IPS-NIHi11 (cell line): ENCODE results near the gene RNF213.
"Not testable (repeated sequence)": the region's sequence is repeated elsewhere in the genome, so short reads cannot be mapped to it uniquely, and the experiment has no call there.

Experiments used
- DNase-seq: peaks from one replicate; pipeline ENCODE4 v3.0.0; 2012; ENCODE audit warnings: mixed read lengths, low spot score

RNF213 gene

GRCh38 chr17:80394629-80395216 lies 134.1 kb downstream of the RNF213 start:
- no peak for DNase-seq

GRCh38 chr17:80395402-80396151 lies 134.9 kb downstream of the RNF213 start:
- DNase-seq = peak; percentile 58

DNA sequence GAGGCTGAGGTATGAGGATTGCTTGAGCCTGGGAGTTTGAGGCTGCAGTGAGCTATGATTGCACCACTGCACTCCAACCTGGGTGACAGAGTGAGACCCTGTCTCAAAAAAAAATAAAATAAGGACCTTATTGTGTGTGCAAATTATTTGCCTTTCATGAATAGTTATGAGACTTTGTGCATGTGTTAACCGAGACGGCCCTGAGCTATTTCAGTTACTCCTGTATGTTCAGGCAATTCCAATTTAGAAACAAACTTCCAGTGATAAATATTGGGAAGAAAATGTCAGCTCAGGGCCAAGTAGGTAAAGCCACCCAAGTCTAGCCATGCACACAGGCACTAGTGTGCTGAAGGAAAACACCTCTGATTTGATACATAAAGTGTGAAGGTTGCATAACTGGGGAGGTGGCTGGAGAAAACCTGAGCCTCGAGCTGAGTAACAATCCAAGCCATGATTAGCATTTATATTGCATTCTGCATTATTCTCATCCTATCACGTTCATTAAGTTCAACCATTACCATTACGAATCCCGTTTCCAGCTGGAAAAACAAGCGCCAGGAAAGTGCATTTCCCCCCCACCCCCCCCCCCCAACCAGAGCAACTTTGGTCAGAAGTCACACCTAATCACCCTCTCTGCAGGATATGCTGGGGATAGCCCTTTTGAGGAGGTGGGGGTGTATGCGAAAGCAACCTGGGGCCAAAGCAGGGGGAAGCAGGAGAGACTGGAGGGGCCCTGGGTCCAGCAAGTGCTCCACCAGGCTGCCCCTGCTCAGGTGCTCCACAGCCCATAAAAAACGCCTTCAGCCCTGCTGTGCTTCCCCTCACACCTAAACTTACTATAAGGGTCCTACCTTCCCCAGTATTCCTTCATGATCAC lies 135.7 kb downstream of the RNF213 start:
- DNase-seq = no peak

- DNase-seq = no peak
Observed at GRCh38 chr17:80397034-80397387, 136.4 kb downstream of the RNF213 start.

GRCh38 chr17:80397686-80398085 lies 137.0 kb downstream of the RNF213 start:
- no peak for DNase-seq

GRCh38 chr17:80401086-80401485 lies 140.4 kb downstream of the RNF213 start:
- DNase-seq = not testable (repeated sequence)

DNA sequence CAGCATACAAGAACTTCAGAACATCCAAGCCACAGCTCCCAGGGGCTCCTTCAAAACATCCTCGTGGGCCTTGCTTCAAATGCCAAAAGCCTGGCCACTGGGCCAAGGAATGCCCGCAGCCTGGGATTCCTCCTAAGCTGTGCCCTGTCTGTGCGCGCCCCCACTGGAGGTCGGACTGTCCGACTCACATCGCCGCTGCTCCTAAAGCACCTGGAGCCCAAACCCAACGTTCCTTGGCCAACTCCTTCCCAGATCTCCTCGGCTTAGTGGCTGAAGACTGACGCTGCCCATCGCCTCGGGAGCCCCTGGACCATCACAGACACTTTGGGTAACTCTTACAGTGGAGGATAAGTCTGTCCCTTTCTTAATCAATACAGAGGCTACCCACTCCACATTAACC lies 141.4 kb downstream of the RNF213 start:
- DNase-seq = not testable (repeated sequence)

- DNase-seq = no peak
Observed at GRCh38 chr17:80402959-80403358, 142.3 kb downstream of the RNF213 start.

DNA sequence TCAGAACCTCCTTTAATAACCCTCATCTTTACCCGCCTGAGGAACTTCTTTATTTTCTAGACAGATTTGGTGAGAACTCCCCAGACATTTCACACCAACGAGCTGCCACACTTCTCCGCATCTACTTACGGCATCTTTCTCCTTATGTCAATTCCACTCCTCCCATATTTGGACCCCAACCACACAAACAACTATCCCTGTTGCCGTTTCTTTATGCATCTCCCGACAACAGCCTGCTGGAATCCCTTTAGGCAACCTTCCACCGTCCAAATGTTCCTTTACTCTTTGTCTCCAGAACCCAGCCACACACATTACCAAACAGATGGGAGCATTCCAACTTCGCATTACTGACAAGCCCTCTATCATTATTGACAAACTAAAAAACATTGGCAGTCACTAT lies 145.5 kb downstream of the RNF213 start:
- no peak for DNase-seq

GRCh38 chr17:80407917-80408316 lies 147.3 kb downstream of the RNF213 start:
- not testable (repeated sequence) for DNase-seq

GRCh38 chr17:80408872-80409271 lies 148.2 kb downstream of the RNF213 start:
- DNase-seq = no peak

- DNase-seq = no peak
Observed at GRCh38 chr17:80409626-80410025, 149.0 kb downstream of the RNF213 start.

DNA sequence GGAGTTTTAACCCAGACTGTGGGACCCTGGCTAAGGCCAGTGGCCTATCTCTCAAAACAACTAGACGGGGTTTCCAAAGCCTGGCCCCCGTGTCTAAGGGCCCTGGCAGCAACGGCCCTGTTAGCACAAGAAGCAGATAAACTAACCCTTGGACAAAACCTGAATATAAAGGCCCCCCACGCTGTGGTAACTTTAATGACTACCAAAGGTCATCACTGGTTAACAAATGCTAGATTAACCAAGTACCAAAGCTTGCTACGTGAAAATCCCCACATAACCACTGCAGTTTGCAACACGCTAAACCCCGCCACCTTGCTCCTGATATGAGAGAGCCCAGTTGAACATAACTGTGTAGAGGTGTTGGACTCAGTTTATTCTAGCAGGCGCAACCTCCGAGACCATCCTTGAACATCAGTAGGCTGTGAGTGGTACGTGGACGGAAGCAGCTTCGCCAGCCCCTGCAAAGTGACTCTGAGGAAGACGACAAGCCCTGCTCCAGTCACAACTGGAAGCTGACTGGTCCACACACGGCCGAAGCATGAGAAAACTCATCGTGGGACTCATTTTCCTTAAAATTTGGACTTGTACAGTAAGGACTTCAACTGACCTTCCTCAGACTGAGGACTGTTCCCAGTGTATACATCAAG lies 149.9 kb downstream of the RNF213 start:
- DNase-seq = not testable (repeated sequence)

GRCh38 chr17:80413771-80414507 lies 153.3 kb downstream of the RNF213 start:
- no peak for DNase-seq

DNA sequence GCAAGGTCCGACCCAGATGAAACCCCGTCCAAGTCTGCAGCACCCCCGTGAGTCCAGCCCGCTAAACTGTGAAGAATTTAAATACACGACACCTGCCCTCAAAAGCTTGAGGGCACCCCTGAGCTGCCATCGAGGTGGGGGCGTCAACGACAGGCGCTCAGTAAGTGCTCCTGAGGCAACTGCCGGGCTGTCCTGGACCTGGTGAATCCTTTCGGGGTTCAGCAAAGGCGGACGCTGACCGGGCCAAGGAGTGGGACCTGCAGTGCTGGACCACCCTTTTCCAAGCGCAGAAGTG lies 153.8 kb downstream of the RNF213 start:
- DNase-seq = no peak

DNA sequence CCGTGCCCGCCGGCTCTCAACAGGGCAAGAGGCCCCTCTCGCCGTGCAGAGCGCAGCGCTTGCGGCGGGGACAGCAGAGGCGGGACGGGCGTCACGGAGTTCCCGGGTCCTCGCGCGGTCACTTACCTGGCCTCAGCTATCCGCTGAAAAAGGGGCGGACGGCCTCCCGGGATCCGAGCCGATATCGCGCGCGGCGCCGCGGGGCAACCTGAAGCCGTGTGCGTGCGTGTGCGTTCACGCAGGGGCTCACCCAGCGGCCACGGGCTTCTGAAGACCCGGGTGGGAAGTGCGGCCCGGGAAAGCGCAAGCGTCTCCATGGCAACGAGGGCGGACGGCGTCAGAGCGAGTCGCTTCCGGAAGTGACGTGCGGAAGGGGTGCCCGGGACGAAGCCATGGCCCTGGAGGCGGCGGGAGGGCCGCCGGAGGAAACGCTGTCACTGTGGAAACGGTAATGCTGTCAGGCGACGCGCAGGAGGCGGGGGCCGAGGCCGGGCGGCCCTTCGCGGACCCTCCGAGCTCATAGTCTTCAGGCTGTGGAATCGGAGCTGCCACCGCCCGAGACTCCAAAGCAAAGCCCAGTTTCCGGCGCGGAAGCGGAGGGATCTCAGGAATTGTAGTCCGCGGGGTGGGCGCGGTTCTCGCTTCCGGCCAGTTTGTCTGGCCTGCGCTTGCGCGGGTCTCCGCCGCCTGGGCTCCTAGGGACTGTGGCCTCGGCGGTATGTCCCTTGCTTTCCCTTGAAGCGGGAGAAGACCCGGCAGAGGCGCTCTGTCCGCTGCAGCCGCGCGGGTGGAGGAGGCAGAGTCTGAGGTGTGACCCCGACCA lies 154.4 kb downstream of the RNF213 start, which contains the start of gene ENDOV:
ENDOV (plus strand) TSS at position 365 of the 823 bp plus-strand sequence; CDS start at position 393, 28 bp downstream.
- DNase-seq = peak; percentile 100

- DNase-seq = no peak
Observed at GRCh38 chr17:80415626-80416137, 155.0 kb downstream of the RNF213 start.

GRCh38 chr17:80416260-80416939 lies 155.7 kb downstream of the RNF213 start:
- DNase-seq = no peak

- DNase-seq = no peak
Observed at GRCh38 chr17:80416940-80417293, 156.3 kb downstream of the RNF213 start.

DNA sequence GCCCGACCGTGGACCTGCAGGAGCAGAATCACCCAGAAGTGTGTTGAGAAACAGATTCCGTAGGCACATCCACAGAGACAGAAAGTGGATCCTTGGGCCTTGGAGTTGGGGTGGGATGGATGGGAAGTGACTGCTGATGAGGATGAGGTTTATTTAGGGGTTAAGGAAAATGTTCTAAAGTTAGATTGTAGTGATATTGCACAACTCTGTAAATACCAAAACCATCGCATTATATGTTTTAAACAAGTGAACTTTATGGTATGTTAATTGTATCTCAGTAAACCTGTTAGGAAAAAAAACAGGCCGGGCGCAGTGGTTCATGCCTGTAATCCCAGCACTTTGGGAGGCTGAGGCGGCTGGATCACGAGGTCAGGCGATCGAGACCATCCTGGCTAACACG lies 157.9 kb downstream of the RNF213 start:
- no peak for DNase-seq
